ENCODE data around the gene LAMC1. TPM values are rescaled to one million over a fixed set of nuclear protein-coding genes. Genes with fewer than 3 reads are reported as not detected.

The LAMC1 gene
- polyA plus RNA-seq, 1 donor from 2014 or later: 4.2 TPM

DNA sequence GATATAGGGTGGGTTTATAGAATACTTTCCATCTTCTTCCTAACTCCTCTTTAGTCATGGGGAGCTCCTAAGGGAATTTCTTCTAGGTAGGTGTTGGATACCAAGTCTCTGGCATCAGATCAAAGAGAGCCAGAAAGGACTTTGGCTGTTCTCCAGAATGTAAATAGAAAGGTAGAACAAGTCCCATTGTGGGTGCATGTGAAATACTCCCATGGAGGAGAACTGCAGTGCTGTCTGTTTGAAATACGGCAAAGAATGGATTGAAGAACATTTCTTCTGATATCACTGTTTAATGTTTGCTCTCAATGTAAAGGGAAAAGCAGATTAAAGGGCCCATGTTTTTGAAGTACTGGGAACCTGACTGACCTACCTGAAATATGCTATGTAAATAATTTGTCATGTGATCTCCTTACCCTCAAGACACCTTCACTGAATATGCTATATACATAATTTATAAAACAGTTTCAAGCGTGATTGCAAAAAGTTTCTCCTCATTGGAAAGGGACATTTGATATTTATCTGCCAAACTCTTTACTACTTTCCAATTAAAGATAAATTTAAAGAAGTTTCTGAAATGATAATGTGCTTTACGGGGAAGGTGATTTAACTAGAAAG, 65.9 kb downstream of the LAMC1 start (continued):
- TF ChIP-seq, protein P1, sequence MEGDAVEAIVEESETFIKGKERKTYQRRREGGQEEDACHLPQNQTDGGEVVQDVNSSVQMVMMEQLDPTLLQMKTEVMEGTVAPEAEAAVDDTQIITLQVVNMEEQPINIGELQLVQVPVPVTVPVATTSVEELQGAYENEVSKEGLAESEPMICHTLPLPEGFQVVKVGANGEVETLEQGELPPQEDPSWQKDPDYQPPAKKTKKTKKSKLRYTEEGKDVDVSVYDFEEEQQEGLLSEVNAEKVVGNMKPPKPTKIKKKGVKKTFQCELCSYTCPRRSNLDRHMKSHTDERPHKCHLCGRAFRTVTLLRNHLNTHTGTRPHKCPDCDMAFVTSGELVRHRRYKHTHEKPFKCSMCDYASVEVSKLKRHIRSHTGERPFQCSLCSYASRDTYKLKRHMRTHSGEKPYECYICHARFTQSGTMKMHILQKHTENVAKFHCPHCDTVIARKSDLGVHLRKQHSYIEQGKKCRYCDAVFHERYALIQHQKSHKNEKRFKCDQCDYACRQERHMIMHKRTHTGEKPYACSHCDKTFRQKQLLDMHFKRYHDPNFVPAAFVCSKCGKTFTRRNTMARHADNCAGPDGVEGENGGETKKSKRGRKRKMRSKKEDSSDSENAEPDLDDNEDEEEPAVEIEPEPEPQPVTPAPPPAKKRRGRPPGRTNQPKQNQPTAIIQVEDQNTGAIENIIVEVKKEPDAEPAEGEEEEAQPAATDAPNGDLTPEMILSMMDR (IDR thresholded peaks at IDR 0.05; ENCODE audit: poor library complexity, severe bottlenecking): no peak
- no peak for TF ChIP-seq SMC3 (conservative IDR thresholded peaks at IDR 0.05; ENCODE audit: poor library complexity)

- Histone ChIP-seq H4K20me1 (ENCODE audit: insufficient read depth) (no peaks in the 10 kb centered on the region), H3K79me2 (replicated peaks; ENCODE audit: insufficient read depth, low read length) (no peaks in the 10 kb centered on the region), H3K4me3 (ENCODE audit: low read length) (no peak overlapping the region), H3K36me3 (ENCODE audit: insufficient read depth, low read length) (no peaks in the 10 kb centered on the region), H3K9me2 (ENCODE audit: insufficient read depth, low read length) (no peaks in the 10 kb centered on the region), H3K27me3 (ENCODE audit: insufficient read depth, low read depth, low read length) (no peaks in the 10 kb centered on the region), H2AFZ (ENCODE audit: low read depth, low read length) (no peak overlapping the region), H3K9ac (ENCODE audit: low read length) (no peak overlapping the region), H3K4me2 (ENCODE audit: low read length) (no peak overlapping the region), H3K27ac (ENCODE audit: low read length) (no peak overlapping the region), H3F3A (ENCODE audit: insufficient read depth, low read length, poor library complexity, severe bottlenecking) (no peaks in the 10 kb centered on the region), H3K9me3 (ENCODE audit: low read length) (no peaks in the 10 kb centered on the region)
- TF ChIP-seq, protein P2, sequence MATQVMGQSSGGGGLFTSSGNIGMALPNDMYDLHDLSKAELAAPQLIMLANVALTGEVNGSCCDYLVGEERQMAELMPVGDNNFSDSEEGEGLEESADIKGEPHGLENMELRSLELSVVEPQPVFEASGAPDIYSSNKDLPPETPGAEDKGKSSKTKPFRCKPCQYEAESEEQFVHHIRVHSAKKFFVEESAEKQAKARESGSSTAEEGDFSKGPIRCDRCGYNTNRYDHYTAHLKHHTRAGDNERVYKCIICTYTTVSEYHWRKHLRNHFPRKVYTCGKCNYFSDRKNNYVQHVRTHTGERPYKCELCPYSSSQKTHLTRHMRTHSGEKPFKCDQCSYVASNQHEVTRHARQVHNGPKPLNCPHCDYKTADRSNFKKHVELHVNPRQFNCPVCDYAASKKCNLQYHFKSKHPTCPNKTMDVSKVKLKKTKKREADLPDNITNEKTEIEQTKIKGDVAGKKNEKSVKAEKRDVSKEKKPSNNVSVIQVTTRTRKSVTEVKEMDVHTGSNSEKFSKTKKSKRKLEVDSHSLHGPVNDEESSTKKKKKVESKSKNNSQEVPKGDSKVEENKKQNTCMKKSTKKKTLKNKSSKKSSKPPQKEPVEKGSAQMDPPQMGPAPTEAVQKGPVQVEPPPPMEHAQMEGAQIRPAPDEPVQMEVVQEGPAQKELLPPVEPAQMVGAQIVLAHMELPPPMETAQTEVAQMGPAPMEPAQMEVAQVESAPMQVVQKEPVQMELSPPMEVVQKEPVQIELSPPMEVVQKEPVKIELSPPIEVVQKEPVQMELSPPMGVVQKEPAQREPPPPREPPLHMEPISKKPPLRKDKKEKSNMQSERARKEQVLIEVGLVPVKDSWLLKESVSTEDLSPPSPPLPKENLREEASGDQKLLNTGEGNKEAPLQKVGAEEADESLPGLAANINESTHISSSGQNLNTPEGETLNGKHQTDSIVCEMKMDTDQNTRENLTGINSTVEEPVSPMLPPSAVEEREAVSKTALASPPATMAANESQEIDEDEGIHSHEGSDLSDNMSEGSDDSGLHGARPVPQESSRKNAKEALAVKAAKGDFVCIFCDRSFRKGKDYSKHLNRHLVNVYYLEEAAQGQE (IDR thresholded peaks at IDR 0.05; ENCODE audit: borderline replicate concordance): no peak
- TF ChIP-seq MXI1 (conservative IDR thresholded peaks at IDR 0.05; ENCODE audit: poor library complexity, severe bottlenecking) (no peak), POLR2AphosphoS5 (IDR thresholded peaks at IDR 0.05) (no peak), SMC3 (conservative IDR thresholded peaks at IDR 0.05; ENCODE audit: poor library complexity) (no peak), EZH2 (IDR thresholded peaks at IDR 0.05; ENCODE audit: borderline replicate concordance, insufficient read depth, low read length, poor library complexity, severe bottlenecking) (no peak), EP300 (conservative IDR thresholded peaks at IDR 0.05; ENCODE audit: poor library complexity, severe bottlenecking) (no peak), RAD21 (conservative IDR thresholded peaks at IDR 0.05) (no peak)
- TF ChIP-seq, protein P1 (IDR thresholded peaks at IDR 0.05; ENCODE audit: poor library complexity, severe bottlenecking): no peak
These were observed 67.3 kb downstream of the LAMC1 start for GRCh38 chr1:183090391-183091006.

All from neural cell (in vitro differentiated cells).